Right lobe of liver (tissue), 6 donors: ENCODE results near the gene PSMC5. TPM values are rescaled to one million over a fixed set of nuclear protein-coding genes. Genes with fewer than 3 reads are reported as not detected.

Experiments
- ATAC-seq, 4 donors: fragments of 200-7000 bp; cut with Tn5 transposase; one replicate each; pipeline ENCODE4 v1.9.1; 2020; ENCODE audit warnings: mild to moderate bottlenecking in 4 of 4, moderate library complexity in 4 of 4
- DNase-seq, 3 donors: peaks; one replicate each; pipeline ENCODE4 v3.0.0-alpha.2; 2020
- H3K27ac ChIP-seq, 3 donors: fragments of 200-600 bp; one replicate each; pipeline ENCODE4 v1.8.0; 2022
- H3K27me3 ChIP-seq, 2 donors: fragments of 200-600 bp; one replicate each; pipeline ENCODE4 v1.8.0; 2022
- H3K36me3 ChIP-seq, 4 donors: fragments of 200-600 bp; sonication (generic) in 1 of 4; one replicate each; pipeline versions ENCODE4 v1.5.1 to v1.8.0; 2017 to 2022; ENCODE audit warnings: control low read depth in 1 of 4
- H3K4me1 ChIP-seq, 4 donors: fragments of 200-600 bp; sonication (generic) in 1 of 4; one replicate each; pipeline versions ENCODE4 v1.5.1 to v1.8.0; 2017 to 2022; ENCODE audit warnings: control low read depth in 1 of 4
- H3K4me3 ChIP-seq, 3 donors: fragments of 200-600 bp; one replicate each; pipeline ENCODE4 v1.8.0; 2022
- H3K9me3 ChIP-seq, 4 donors: fragments of 200-600 bp; sonication (generic) in 1 of 4; one replicate each; pipeline versions ENCODE4 v1.5.1 to v1.8.0; 2017 to 2022; ENCODE audit warnings: control low read depth in 1 of 4
- POLR2A ChIP-seq: fragments of 450-650 bp; IDR thresholded peaks from one replicate; pipeline ENCODE4 v1.6.1; 2017; ENCODE audit warnings: antibody characterized with exemption, mild to moderate bottlenecking
- WGBS: methylation state at CpG from one replicate; pipeline ENCODE4 v1.1.6; 2018; ENCODE audit warnings: low coverage, low lambda C conversion rate; ENCODE audit not compliant: insufficient coverage; ENCODE audit errors: missing lambda C conversion rate; 5-methylcytosine and 5-hydroxymethylcytosine counted together
- intact Hi-C, 2 donors: fragments of 100-400 bp; cut with DNase I; formaldehyde crosslinking; loops; one replicate each; pipeline versions ENCODE4 v1.11.2 to v1.14.1; 2022
- total RNA-seq, 6 experiments: library from RNA; depleted of rRNA in 2 of 6; stranded (reverse); fragments of >200 nt in 2 of 6; fragmentation: NEBNext Ultra II Directional in 3 of 6; extraction: Animal tissue kit (Norgen Biotek cat#: 25700) in 3 of 6; gene quantifications; one replicate each; pipeline versions ENCODE4 v1.1.0 to v1.2.4, GENCODE V29; 2016 to 2023
- TF ChIP-seq, protein P1 (sequence below), 4 donors: fragments of 200-600 bp in 3 of 4; fragments of 450-650 bp in 1 of 4; IDR thresholded peaks; one replicate each; pipeline versions ENCODE4 v1.5.1 to v1.8.0; 2016 to 2022; ENCODE audit warnings: antibody characterized with exemption in 4 of 4, mild to moderate bottlenecking in 2 of 4
- donor health status: DM: no; HTN: yes; CAD: no.
- donor health status: DM: no; HTN: no; CAD: no.
- donor health status: DM: no; HTN: no; CAD: no.
- donor health status: DM: no; HTN: yes; CAD: no.
- donor health status: DM: no; HTN: yes; CAD: no.

The PSMC5 gene
- total RNA-seq, 6 experiments from 2014 or later: 52.7 to 70.9 (median 66.5) TPM

DNA sequence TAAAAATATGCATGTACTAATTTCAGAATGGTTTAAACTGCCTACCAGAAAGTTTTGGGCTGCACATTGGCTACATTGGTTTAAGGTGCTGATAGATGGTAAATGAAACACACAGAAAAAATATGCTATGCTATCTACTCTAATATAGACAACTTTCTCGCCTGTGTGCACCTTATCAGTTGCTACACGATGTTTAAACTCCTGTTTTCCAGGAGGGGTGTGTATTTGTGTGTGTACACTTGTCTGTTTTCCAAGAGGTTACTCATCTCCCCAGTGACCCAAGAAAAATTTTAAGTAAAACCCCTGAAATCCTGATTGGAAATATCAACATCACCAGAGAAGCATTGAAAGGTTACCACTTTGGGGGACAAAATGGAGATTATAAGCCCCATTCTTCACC is 21.6 kb upstream of the PSMC5 start:
- Histone ChIP-seq H3K4me1 (no peaks in the 10 kb centered on the region), H3K36me3 (peaks cover 11 to 95% (median 45%) of the 10 kb centered on the region in 4 donors), H3K27ac (no peak overlapping the region), H3K9me3 (no peaks in the 10 kb centered on the region), H3K27me3 (no peaks in the 10 kb centered on the region), H3K4me3 (no peak overlapping the region)
- DNase-seq (no peak), ATAC-seq (no peak)
- intact Hi-C loops: no loop called here
- TF ChIP-seq POLR2A: no peak
- TF ChIP-seq, protein P1, sequence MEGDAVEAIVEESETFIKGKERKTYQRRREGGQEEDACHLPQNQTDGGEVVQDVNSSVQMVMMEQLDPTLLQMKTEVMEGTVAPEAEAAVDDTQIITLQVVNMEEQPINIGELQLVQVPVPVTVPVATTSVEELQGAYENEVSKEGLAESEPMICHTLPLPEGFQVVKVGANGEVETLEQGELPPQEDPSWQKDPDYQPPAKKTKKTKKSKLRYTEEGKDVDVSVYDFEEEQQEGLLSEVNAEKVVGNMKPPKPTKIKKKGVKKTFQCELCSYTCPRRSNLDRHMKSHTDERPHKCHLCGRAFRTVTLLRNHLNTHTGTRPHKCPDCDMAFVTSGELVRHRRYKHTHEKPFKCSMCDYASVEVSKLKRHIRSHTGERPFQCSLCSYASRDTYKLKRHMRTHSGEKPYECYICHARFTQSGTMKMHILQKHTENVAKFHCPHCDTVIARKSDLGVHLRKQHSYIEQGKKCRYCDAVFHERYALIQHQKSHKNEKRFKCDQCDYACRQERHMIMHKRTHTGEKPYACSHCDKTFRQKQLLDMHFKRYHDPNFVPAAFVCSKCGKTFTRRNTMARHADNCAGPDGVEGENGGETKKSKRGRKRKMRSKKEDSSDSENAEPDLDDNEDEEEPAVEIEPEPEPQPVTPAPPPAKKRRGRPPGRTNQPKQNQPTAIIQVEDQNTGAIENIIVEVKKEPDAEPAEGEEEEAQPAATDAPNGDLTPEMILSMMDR (IDR thresholded peaks at IDR 0.05): no peak
- WGBS: 55% methylated on average over 2 of the region's 2 CpGs

DNA sequence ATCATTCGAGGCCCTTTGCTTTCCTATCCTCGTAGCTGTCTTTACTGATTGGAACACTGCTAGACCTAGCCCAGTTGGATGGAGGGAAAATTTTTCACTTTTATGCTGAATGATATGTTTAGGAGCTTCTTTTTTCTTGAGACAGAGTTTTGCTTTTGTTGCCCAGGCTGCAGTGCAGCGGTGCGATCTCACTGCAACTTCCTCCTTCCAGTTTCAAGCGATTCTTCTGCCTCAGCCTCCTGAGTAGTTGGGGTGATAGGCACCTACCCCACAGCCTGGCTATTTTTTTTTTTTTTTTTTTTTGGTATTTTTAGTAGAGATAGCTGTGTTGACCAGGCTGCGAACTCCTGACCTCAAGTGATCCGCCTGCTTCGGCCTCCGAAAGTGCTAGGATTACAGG is 17.3 kb upstream of the PSMC5 start:
- Histone ChIP-seq H3K27me3 (no peaks in the 10 kb centered on the region), H3K9me3 (no peaks in the 10 kb centered on the region), H3K4me3 (no peak overlapping the region), H3K36me3 (peaks cover 16 to 100% (median 65%) of the 10 kb centered on the region in 4 donors), H3K27ac (no peak overlapping the region), H3K4me1 (no peaks in the 10 kb centered on the region)
- TF ChIP-seq POLR2A: no peak
- TF ChIP-seq, protein P1 (IDR thresholded peaks at IDR 0.05): no peak
- DNase-seq: no peak
- ATAC-seq: no peak
- intact Hi-C loops: no loop called here
- 68% methylated on average over 6 of the region's 9 CpGs for WGBS

- intact Hi-C loops: no loop called here
- Histone ChIP-seq H3K9me3 (no peaks in the 10 kb centered on the region), H3K36me3 (peaks cover 5 to 94% (median 65%) of the 10 kb centered on the region in 4 donors)
Observed at GRCh38 chr17:63816123-63816522, 11.1 kb upstream of the PSMC5 start.

GRCh38 chr17:63816669-63817068 is 10.6 kb upstream of the PSMC5 start:
- H3K4me1 ChIP-seq: peaks cover 0 to 17% (median 1%) of the 10 kb centered on the region in 4 donors
- 93% methylated on average over 4 of the region's 4 CpGs for WGBS
- TF ChIP-seq, protein P1 (IDR thresholded peaks at IDR 0.05): no peak
- no peak for TF ChIP-seq POLR2A
- H3K36me3 ChIP-seq: peaks cover 5 to 94% (median 64%) of the 10 kb centered on the region in 4 donors
- no peaks in the 10 kb centered on the region for H3K27me3 ChIP-seq
- no peaks in the 10 kb centered on the region for H3K9me3 ChIP-seq
- H3K27ac ChIP-seq: no peak overlapping the region
- ATAC-seq (no peak), DNase-seq (no peak)
- no peak overlapping the region for H3K4me3 ChIP-seq
- intact Hi-C loops: no loop called here

More at GRCh38 chr17:63816123-63816522, 11.1 kb upstream of the PSMC5 start:
- Histone ChIP-seq H3K27ac (no peak overlapping the region), H3K4me3 (no peak overlapping the region), H3K27me3 (no peaks in the 10 kb centered on the region), H3K4me1 (peaks cover 0 to 17% (median 1%) of the 10 kb centered on the region in 4 donors)
- 90% methylated on average over 2 of the region's 2 CpGs for WGBS
- TF ChIP-seq POLR2A: no peak
- TF ChIP-seq, protein P1 (IDR thresholded peaks at IDR 0.05): no peak
- no peak for ATAC-seq
- no peak for DNase-seq
